ENCODE results near the gene PNLIPRP3. TPM values are rescaled to one million over a fixed set of nuclear protein-coding genes. Genes with fewer than 3 reads are reported as not detected.

Gene PNLIPRP3
- total and polyA plus RNA-seq, 2 donors (not counting 1 experiment from before 2014, with no cell fraction given), result not detected

- WGBS (ENCODE audit: insufficient coverage), result 81% methylated on average over 3 of the region's 4 CpGs
- H3K4me1 ChIP-seq (ENCODE audit: control insufficient read depth in 2 of 2, insufficient read depth in 2 of 2, low read length in 2 of 2), result no peaks in the 10 kb centered on the region
- no peaks in the 10 kb centered on the region for H3K9me3 ChIP-seq (ENCODE audit: control extremely low read depth in 1 of 3, control insufficient read depth in 2 of 3, insufficient read depth in 1 of 3, low read length in 2 of 3)
- POLR2A ChIA-PET, result no interaction called here
- no peak overlapping the region for H3K27ac Mint-ChIP-seq
- no peaks in the 10 kb centered on the region for H3K27me3 ChIP-seq (replicated peaks in 1 of 4; ENCODE audit: control extremely low read depth in 1 of 4, control insufficient read depth in 3 of 4, insufficient read depth in 4 of 4, low read length in 3 of 4)
- no peaks in the 10 kb centered on the region for H3K79me2 ChIP-seq (ENCODE audit: control insufficient read depth, insufficient read depth, low read length)
- no peak overlapping the region for H3K4me3 Mint-ChIP-seq
- no peaks in the 10 kb centered on the region for H3K36me3 ChIP-seq (replicated peaks in 1 of 2; ENCODE audit: control extremely low read depth in 1 of 2, control insufficient read depth in 1 of 2, extremely low read depth in 1 of 2, insufficient read depth in 2 of 2, low read length in 1 of 2)
- no peak overlapping the region for H3K27ac ChIP-seq (ENCODE audit: low read length in 2 of 2)
- intact Hi-C loops (cut with micrococcal nuclease), result no loop called here
- no peaks in the 10 kb centered on the region for H4K20me1 ChIP-seq (ENCODE audit: control insufficient read depth, insufficient read depth, low read length, poor library complexity, severe bottlenecking)
- H3K4me3 ChIP-seq (ENCODE audit: control extremely low read depth in 1 of 5, extremely low read depth in 1 of 5, insufficient read depth in 1 of 5, low read depth in 2 of 5, low read length in 4 of 5), result no peak overlapping the region
- no peaks in the 10 kb centered on the region for H3K4me1 Mint-ChIP-seq
- no peak overlapping the region for H3K9ac ChIP-seq (ENCODE audit: low read length)
- ATAC-seq (ENCODE audit: low read depth) (no peak), DNase-seq (no peak)
- TF ChIP-seq EZH2 (IDR thresholded peaks at IDR 0.05; ENCODE audit: borderline replicate concordance, insufficient read depth, low read depth, low read length, poor library complexity, severe bottlenecking) (no peak), CTCF (IDR thresholded peaks at IDR 0.05) (no peak)
- no peaks in the 10 kb centered on the region for H3K27me3 Mint-ChIP-seq
- H3K4me2 ChIP-seq (replicated peaks; ENCODE audit: low read depth, low read length, poor library complexity, severe bottlenecking), result no peak overlapping the region
- CTCF ChIA-PET, result no interaction called here
- no peak overlapping the region for H2AFZ ChIP-seq (ENCODE audit: insufficient read depth, low read depth, low read length, poor library complexity, severe bottlenecking)
- H3K9me3 Mint-ChIP-seq (ENCODE audit: insufficient read depth), result no peaks in the 10 kb centered on the region
Measured at GRCh38 chr10:116470071-116470470, 42.4 kb downstream of the PNLIPRP3 start.

- intact Hi-C loops (cut with micrococcal nuclease), result no loop called here
- H3K9me3 ChIP-seq (ENCODE audit: control extremely low read depth in 1 of 3, control insufficient read depth in 2 of 3, insufficient read depth in 1 of 3, low read length in 2 of 3), result no peaks in the 10 kb centered on the region
- H3K4me3 ChIP-seq (ENCODE audit: control extremely low read depth in 1 of 5, extremely low read depth in 1 of 5, insufficient read depth in 1 of 5, low read depth in 2 of 5, low read length in 4 of 5), result no peak overlapping the region
- H4K20me1 ChIP-seq (ENCODE audit: control insufficient read depth, insufficient read depth, low read length, poor library complexity, severe bottlenecking), result no peaks in the 10 kb centered on the region
- H3K79me2 ChIP-seq (ENCODE audit: control insufficient read depth, insufficient read depth, low read length), result no peaks in the 10 kb centered on the region
- ChIA-PET POLR2A (no interaction called here), CTCF (no interaction called here)
- no peak overlapping the region for H2AFZ ChIP-seq (ENCODE audit: insufficient read depth, low read depth, low read length, poor library complexity, severe bottlenecking)
- H3K9ac ChIP-seq (ENCODE audit: low read length), result no peak overlapping the region
- DNase-seq (no peak), ATAC-seq (ENCODE audit: low read depth) (no peak)
- H3K4me2 ChIP-seq (replicated peaks; ENCODE audit: low read depth, low read length, poor library complexity, severe bottlenecking), result no peak overlapping the region
- no peak for TF ChIP-seq CTCF (IDR thresholded peaks at IDR 0.05)
- no peak for TF ChIP-seq EZH2 (IDR thresholded peaks at IDR 0.05; ENCODE audit: borderline replicate concordance, insufficient read depth, low read depth, low read length, poor library complexity, severe bottlenecking)
- no CpG with 5 or more reads among the region's 6 CpGs for WGBS (ENCODE audit: insufficient coverage)
- no peaks in the 10 kb centered on the region for H3K4me1 ChIP-seq (ENCODE audit: control insufficient read depth in 2 of 2, insufficient read depth in 2 of 2, low read length in 2 of 2)
- H3K27me3 Mint-ChIP-seq, result no peaks in the 10 kb centered on the region
- H3K27ac ChIP-seq (ENCODE audit: low read length in 2 of 2), result no peak overlapping the region
- no peaks in the 10 kb centered on the region for H3K27me3 ChIP-seq (replicated peaks in 1 of 4; ENCODE audit: control extremely low read depth in 1 of 4, control insufficient read depth in 3 of 4, insufficient read depth in 4 of 4, low read length in 3 of 4)
- H3K4me3 Mint-ChIP-seq, result no peak overlapping the region
- no peak overlapping the region for H3K27ac Mint-ChIP-seq
- H3K4me1 Mint-ChIP-seq, result no peaks in the 10 kb centered on the region
- no peaks in the 10 kb centered on the region for H3K36me3 ChIP-seq (replicated peaks in 1 of 2; ENCODE audit: control extremely low read depth in 1 of 2, control insufficient read depth in 1 of 2, extremely low read depth in 1 of 2, insufficient read depth in 2 of 2, low read length in 1 of 2)
- no peaks in the 10 kb centered on the region for H3K9me3 Mint-ChIP-seq (ENCODE audit: insufficient read depth)
Measured at GRCh38 chr10:116470768-116471415, 43.2 kb downstream of the PNLIPRP3 start.
